Measurements from ENCODE around the gene PHLDA3.
"Not testable (repeated sequence)": the region's sequence is repeated elsewhere in the genome, so short reads cannot be mapped to it uniquely, and the experiment has no call there.

The PHLDA3 gene

DNA sequence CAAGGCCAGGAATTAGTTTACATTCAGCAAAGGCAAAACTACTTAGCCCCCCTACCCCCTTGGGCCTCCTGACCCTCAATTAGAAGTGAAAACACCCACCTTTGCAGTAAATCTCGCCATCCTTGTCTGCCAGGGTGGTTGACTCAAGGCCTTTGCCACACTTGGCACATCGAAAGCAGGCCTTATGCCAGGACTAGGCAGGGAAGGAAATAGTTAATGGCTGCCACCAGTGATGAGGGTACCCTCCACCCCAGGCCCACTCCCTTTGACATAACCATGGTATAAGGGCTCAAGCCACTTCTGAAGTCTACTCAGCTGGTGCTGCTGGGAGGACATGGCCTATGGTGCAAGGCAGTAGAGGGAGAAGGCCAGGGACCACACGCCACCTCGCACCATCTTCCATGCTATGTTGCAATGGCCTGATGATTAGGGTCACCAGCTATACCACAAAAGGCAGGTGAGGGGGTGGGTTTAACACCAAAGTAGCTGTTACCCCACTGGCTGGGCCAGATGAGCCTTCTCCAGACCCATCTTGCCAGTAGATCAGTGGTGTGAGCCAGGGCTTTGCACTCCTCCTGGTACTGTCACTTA, 16.3 kb upstream of the PHLDA3 start:
- DNase-seq = no peak

DNA sequence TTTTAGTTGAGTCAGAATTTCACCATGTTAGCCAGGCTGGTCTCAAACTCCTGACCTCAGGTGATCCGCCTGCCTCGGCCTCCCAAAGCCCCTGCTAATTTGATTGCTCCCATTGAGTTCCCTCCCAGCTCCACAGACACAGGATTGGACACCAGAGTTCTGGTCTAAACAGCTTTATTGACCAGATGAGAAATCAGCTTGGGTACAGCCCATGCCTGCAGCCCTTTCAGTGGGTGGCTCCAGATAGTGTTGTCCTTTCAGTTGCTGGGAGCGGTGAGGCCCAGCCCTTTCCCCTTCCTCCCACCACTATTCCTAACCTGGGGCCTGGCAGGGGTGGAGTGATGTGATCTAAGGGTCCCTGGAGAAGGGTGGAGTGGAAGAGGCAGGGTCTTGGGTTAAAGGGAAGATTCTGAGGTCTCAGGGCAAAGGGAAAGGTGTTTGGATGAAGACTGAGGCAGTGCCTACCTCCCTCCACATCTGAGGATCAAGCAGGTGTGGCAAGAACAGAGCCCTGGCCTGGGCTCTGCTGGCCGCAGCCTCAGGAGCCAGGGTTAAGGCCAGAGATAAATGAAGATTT, 14.5 kb upstream of the PHLDA3 start:
- DNase-seq = no peak

DNA sequence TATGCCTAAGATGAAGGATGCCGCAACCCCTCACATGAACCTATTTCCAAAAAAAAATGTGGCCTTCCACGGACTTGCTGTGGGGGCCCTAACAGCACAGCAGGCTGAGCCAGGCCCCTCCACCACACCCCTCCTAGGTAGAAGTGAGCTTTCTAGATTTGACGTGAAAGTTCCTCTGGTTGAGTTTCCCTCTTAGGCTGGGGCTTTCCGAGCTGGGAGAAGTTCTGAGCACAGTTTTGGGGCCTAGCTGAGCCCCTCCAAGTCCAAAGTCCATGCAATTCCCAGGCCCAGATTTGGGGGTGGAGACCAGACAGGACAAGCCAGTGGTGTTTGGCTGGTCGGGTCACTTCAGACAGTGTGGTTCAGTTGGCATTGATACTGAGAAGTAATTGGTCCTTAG, 13.8 kb upstream of the PHLDA3 start:
- DNase-seq = no peak

DNA sequence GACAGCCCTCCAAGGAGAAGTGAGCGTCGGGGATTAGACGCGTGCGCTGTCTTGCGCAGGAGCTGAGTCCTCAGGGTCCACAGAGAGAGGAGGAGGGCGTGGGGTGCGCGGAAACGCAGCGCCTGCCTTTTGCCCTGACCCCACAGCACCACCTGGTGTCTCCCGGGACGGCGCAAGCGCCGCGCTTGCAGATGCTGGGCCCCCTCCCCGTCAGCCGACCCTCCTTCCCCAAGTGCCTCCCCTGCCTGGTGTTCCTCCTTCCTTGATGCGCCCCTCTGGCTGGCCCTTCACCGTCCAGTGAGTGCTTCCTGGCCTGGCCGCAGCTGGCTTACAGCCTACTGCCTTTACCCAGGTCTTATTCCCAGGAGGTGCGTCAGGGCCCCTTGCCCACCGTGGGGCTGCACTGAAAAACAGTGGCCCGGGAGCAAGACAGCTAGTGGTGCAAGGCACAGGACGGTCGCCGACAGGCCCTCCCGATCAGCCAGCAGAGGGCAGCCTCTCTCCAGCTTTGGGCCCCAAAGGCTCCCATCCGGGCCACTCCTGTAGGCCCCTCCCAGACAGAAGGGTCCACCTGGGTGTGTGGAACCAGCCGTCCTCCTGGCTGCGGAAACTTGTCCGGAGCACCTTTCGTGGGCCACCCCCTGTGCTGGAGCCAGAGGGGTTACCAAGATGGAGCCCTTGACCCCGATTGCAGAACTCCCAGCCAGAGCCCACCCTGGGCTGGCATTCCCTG, 12.9 kb upstream of the PHLDA3 start:
- peak; percentile 39 for DNase-seq

DNA sequence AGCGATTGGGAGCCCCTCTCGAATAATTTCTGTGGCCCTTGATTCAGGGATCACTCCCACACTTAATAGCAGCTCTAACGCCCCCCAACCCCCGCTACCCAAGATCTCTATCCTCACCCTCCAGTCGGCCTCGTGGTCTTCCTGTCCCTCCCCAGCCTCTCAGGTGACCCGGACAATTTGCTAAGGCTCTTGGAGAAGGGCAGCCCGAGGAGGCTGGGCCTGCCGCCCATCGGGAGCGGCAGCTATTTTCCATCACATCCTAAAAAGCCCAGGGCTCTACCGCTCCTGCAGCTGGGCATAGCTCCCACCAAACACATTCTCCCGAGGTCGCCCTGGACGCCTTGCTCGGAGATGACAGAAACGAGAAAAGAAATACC, 12.0 kb upstream of the PHLDA3 start:
- DNase-seq = no peak

DNA sequence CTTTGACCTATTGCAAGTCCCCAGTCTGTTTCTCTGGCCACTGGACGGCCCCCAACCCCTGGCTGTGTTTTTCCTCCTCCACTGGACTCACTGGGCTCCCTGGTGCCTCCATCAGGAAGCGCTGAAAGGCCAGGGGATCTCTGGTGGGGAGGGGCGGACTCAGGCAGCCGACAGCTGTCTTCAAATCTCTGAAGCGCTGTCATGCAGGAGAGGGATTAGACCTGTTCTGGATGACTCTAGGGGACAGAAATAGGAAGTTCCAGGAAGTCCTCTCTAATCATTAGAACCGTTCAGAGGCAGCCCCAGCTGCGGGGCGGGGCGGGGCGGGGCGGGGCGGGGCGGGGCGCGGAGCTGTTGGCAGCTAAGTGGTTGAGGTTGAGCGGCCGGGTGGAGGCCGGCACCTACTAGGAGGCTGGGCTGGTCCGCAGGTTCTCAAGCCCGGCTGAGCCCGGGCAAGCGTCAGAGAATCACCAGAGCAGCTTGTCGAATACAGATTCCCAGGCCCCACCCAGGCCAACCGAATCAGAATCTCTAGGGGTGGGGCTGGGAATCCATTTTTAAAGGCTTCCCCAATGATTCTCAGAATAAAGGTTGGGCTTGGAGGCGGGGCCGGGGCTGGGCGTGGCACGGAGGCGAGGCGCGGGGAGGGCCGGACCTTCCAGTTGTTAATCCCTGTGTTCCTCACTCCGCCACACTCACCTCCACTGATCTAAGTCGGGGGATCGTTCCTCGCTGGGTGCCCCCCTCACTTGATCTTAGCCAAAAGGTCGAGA, 11.4 kb upstream of the PHLDA3 start:
- DNase-seq = peak; percentile 63

DNA sequence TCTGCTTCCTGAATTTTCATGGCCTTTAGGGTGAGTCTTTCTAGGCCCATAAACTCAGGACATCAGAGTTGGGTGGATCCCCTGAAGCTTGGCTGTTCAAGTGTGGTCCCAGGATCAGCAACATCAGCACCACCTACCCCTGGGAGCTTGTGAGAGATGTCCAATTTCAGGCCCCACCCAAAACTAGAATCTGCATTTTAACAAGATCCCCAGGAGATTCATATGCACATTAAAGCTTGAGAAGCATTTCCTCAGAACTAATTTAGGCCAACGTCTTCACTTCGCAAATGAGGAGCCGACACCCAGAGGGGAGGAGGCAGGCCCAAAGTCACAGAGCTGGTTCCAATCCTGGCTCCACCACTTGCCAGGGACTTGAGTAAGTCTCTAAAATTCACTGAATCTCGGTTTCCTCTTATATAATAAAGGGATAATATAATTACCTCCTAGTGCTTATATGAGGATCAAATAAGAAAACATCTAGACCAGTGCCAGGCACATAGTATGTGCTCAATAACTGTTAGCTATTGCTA, 10.3 kb upstream of the PHLDA3 start:
- no peak for DNase-seq

DNA sequence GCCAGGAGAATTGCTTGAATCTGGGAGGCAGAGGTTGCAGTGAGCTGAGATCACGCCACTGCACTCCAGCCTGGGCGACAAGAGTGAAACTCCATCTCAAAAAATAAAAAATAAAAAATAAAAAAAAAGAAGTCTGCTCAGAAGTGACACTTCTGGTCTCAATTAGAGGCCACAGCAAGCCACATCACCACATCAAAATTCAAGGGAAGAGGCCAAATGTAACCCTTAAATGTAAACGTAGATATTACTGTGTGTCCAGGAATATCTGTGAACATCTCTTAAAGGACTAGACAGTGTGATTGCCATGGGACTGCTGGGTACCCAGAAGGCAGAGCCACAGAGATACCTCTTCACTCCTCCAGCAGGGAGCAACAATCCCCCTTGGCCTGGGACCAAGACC, 9.7 kb upstream of the PHLDA3 start:
- DNase-seq = not testable (repeated sequence)

DNA sequence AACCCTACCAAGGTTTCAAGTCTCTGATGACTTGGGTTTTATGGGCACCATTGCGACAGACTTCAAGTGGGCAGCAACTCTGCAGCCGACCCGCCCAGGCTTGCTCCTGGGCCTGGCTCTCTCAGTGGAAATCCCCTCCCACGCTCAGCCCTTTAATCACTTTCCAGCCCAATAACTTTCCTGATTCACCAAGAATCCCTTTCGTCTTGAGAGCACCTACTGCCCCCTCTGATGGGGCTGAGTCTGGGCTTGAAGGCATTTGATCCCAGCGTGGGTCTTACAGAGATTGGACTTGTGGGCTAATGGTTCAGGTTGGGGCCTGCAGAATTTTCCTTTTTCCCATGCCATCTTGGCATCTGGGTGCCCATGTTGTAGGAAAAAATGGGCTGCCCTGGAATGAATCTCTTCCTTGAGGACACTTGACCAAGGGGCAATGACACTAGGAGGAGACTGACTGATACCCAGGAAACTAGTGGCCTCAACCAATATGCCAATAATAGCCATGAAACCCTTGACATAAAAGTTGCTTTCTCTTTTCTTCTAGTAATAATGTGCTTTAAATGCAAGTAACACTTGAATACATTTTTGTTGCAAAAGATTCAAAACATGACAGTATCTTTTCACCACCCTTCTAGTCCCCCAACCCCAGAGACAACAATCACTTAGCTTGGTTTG, 7.8 kb upstream of the PHLDA3 start:
- no peak for DNase-seq

DNA sequence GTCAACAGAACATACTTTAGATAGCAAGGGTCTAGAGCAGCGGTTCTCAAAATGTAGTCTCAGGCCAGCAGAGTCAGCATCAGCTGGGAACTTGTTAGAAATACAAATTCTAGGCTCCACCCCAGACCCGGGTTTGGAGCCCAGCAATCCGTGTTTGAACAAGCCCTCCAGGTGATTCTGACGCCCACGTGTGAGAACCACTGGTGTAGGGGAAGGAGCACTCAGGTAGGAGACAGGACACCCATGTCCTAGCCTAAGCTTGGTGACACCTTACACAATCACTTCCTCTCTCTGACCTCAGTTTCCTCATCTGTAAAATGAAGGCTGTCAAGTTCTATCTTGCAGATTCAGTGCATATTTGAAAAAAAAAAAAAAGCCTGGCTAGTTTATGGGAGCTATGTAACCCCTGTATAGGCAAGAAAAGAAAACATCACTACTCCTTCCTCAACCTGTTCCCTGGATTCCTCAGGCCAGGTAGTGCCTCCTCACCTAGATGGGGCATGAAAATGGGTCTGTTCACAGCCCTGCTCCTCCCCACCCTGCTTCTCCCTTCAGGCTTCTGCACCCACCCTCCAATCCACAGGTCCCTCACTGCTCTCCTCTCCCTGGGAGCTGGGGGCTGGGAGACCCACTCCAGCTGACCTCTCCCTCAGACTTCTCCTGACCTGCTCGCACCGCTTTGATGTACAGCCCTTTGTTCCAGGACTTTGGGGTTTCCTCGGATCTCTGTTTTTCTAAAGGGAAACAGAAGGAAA, 7.1 kb upstream of the PHLDA3 start:
- no peak for DNase-seq

DNA sequence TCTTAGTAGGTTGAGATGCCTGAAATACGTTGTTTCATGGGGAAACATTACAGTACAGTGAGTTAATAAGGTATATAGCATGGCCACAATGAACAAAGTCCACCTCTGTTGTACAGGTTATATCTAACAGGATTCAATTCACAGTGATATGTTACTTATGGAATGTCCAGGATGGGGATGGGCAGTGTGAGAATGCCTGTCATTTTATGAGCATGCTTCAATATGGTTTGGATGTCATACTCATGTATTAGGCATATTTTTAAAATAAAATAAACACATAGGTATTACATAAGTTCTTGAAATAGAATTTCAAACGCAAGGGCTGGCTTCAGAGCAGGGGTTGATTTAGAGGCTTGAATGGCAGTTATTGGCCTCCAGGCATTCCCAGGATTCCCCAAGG, 6.1 kb upstream of the PHLDA3 start:
- DNase-seq = no peak

DNA sequence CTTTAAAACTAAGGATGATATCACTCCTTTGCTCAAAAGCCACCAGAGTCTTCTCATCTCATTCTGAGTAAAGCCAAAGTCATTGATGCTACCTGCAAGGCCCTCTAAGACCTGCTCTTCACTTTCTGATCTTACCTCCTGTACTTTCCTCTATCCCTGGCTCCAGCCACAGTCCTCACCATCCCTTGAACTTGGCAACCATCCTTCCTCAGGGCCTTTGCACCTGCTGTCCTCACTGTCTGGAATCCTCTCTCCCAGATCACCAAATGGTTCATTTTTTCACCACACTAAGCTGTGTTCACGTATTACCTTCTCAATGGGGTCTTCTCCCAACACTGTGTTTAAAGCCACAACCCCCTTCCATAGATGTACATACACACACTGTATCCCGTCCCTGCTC, 4.3 kb upstream of the PHLDA3 start:
- no peak for DNase-seq

DNA sequence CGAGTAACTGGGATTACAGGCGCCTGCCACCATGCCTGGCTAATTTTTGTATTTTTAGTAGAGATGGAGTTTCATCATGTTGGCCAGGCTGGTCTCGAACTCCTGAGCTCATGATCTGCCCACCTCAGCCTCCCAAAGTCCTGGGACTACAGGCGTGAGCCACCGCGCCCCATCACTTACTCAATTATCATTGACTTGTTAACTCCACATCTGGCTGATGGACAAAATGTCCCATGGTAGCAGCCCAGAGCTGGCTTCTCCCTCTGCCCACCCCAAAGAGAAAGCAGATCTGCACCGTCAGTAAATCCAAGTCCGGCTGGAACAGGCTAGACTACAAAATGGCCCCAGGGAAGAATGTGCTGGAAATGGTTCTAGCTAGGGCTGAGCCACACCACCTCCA, 3.3 kb upstream of the PHLDA3 start:
- not testable (repeated sequence) for DNase-seq

DNA sequence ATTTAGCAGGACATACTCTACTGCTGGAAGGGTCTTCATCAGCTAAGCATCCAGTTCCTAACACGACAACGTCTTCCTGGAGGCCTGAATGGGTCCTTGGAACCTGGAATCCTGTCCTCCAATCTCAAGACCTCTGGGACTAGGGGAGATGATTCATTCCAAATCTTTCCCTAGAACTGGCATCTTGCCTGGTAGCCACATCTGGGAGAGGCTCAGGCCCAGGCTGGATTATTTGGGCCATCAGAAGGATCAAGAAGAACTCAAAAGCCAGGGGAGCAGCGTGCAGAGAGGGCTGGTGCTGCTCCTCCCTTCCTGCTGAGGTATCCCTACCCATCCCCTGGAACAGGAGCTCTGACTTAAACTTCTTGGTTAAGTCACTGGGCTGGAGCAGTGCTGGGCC, 2.8 kb upstream of the PHLDA3 start:
- DNase-seq = no peak

DNA sequence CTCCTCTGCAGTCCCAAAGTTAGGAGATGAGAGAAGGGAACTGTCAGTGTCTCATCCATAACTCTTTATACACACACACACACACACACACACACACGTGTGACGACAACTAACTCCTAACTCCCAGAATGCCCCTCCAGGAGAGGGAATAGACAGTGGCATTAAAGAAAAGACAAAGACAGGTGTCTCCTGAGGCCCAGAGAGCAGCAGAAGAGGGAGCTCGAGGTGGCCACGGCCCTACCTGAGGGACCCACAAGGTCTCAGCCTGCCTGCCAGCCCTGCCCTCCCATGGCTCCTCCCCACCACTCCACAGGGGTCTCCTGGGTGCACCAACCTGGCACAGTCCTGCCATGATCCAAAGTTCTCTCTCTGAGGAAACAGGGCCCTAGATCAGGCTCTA, 1.6 kb upstream of the PHLDA3 start:
- DNase-seq = no peak

DNA sequence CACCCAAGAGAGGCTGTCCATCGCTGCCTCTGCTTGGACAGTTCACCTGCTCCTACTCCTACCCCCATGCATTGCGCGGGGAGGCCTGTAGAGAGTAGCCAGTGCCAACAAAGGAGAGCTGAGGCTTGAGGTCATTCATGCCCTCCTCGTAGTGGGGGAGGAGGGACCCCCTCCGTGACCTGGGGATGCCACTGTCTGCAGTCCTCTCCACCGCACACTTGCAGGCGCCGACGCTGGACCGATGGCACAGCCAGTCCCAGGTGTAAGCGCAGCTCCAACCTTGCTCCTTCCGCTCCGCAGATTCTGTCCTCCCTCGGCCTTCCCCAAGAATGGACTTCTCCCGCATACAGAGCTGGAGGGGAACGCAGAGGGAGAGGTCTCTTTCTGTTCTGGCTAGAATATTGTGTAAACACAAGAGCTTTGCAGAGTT, 672 bp upstream of the PHLDA3 start:
- no peak for DNase-seq

DNA sequence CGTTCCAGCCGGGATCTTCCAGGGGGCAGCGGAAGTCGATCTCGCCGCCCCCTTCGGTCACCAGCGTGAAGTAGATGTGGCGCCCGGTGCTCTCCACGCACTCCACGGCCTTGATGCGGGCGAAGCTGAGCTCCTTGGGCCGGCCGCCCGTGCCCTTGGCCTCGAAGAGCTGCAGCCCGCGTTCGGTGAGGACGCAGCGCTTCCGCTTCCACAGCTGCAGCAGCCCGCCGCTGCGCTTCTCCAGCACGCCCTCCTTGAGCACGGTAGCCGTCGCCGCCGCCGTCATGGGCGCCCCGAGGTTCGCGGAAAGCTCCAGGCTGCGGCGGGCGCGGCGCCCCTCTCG, 516 bp downstream of the PHLDA3 start:
- no peak for DNase-seq

DNA sequence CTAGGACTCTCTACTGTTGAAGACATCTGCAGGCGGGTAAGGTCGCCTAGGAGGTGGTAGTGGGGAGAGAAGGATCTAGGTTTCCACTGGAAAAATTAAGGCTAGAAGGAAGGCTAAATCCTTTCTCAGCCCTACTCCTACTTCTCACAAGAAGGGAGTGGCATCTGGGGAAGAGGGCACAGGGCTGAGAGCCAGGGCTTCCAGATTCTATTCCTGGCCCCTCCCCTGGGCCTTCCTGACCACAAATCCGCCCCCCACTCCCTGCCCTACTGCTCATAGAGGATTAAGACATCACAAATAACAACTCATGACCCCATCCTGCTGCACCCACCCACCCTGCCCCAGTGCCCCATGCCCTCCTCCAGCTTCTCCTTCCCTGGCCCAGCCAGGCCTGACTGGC, 2.5 kb downstream of the PHLDA3 start:
- no peak for DNase-seq

DNA sequence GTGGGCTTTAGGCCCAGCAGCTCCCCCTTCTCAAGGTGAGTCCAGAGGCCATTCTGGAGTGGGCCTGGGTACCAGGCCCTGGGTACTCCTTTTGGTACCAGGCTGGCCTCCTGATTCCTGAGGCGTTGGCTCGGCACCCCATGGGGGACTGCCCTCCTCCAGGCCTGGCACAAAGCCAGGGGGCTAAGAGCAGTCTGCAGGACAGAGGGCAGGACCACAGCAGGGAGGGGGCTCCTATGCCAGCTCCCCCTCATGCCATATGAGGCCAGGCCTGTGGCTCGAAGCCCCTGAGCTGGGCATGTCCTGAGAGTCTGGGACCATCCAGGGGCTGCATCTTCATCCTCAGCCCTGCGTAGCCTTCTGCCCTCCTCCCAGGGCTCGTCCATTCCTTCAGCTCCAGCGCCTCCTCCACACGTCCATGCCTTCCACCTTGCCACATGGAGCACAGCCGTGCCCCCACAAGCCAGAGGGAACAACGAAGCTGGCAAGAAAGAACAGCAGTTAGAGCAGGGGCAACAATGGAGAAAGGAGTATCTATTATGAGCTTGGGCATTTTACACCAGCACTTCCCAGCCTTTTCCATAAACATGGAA, 3.2 kb downstream of the PHLDA3 start:
- no peak for DNase-seq

DNA sequence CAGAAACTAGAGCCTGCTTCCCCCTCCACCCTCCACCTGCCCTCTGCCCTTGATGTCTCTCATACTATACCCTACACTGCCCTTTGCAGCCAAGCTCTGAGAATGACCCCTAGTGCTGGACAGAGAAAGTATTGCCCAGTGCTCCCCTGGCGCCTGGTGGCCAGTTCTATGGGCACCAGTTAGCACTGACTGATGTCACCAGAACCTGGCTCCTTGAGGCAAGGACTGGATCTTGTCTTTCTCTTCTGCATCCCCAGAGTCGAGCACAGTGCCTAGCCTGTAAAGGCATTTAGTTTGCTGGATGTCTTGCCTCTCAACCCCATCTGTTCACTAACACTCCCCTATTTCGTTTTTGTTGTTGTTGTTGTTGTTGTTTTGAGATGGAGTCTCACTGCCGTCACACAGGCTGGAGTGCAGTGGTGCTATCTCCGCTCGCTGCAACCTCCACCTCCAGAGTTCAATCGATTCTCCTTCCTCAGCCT, 5.9 kb downstream of the PHLDA3 start:
- no peak for DNase-seq

DNA sequence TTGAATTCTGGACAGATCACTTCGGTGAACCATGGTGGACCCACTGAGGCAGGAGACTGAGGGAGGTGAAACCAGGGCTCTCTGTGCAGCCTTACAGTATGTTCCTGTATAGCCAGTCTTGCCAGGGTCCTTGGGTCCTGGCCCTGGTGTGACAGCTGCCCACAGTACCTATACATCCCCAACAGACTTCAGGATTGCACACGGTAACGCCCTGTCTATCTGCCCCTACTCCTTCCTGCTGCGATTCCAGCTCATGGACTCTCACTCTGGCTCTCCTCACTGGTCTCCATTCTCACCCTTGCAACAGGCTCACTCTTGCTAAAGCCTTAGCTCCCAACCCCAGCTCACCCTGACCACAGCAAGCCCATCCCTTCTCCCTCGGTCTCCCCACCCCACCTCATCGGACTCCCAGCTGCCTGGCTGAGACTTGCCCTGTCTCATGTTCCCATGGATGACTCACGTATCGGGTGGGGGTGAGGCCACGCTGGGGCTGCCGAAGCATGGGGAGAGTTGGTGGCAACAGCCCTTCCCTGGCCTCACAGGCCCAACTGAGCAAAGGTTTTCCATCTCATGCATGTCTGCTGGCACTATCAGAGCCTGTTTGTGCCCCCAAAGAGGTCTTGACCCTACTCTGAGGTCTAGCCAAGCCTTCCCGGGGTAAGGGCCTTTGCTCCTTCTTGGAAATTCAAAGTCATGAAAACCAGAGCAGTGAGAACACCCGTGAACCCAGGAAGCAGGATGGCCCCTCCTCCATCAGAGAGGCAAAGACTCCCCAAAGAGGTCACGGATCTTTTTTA, 7.1 kb downstream of the PHLDA3 start:
- no peak for DNase-seq
